ENCODE measurements around the gene SHISAL1. TPM values are rescaled to one million over a fixed set of nuclear protein-coding genes. Genes with fewer than 3 reads are reported as not detected.

The SHISAL1 gene
- total RNA-seq, 1 experiment from 2014 or later: 2.9 TPM

DNA sequence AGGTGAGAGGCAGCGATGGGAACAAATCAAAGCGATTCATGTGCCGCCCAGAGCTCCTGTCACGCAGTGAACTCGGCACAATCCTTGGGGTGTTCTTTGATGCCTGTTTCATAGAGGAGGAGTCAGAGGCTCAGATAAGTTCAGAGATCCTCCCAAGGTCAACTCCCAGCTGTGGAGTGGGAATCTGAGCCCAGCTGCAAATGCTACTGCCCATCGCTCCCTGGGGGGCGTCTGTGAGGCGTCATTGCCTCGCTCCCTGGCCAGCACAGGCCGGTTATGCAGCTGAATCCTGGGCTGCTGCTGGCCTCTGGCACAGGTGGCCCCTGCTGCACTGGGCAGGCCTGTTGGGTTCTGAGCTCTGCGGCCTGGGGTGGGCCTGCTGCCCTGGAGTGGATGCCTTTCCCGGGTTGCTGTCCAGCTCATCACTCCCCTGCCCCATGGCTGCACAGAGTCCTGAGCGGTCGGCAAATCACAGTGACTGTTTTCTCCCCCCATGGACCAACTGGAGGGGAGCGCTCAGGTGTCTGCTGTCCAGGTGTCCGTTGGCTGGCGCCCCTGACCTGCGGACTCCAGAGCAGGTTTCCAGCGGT is 36.3 kb upstream of the SHISAL1 start:
- Histone ChIP-seq H4K5ac (ENCODE audit: insufficient read length, low read depth, low read length) (no peak overlapping the region), H2AFZ (ENCODE audit: low read length) (no peak overlapping the region), H3K4ac (ENCODE audit: low read depth, low read length) (no peak overlapping the region), H2BK15ac (ENCODE audit: low read depth, low read length) (no peak overlapping the region), H3K56ac (ENCODE audit: insufficient read length, low read depth, low read length) (no peak overlapping the region), H3K79me2 (ENCODE audit: insufficient read depth, low read length) (no peaks in the 10 kb centered on the region), H3K27me3 (ENCODE audit: insufficient read depth, low read length) (no peaks in the 10 kb centered on the region; the same call in 1 of the 2 replicates), H3K27ac (ENCODE audit: insufficient read length, low read depth, low read length) (no peak overlapping the region), H3T11ph (ENCODE audit: low read length) (no peak overlapping the region), H3K4me1 (ENCODE audit: insufficient read depth, low read length) (peaks cover 4% of the 10 kb centered on the region; the same call in 1 of the 2 replicates), H2BK12ac (ENCODE audit: insufficient read length, low read depth, low read length) (no peak overlapping the region), H2BK20ac (ENCODE audit: low read depth, low read length, poor library complexity, severe bottlenecking) (no peak overlapping the region), H3K23ac (ENCODE audit: insufficient read length, low read depth, low read length) (no peak overlapping the region), H2AK5ac (ENCODE audit: insufficient read length, low read length) (no peak overlapping the region), H2BK5ac (ENCODE audit: insufficient read length, low read length) (no peak overlapping the region), H4K91ac (ENCODE audit: insufficient read length, low read depth, low read length) (no peak overlapping the region), H2BK120ac (ENCODE audit: low read depth, low read length, poor library complexity, severe bottlenecking) (no peak overlapping the region), H3K9me3 (ENCODE audit: control insufficient read depth, low read depth, low read length) (no peaks in the 10 kb centered on the region), H3K18ac (ENCODE audit: insufficient read length, low read depth, low read length) (no peak overlapping the region), H3K14ac (ENCODE audit: insufficient read depth, low read length) (no peak overlapping the region; the same call in 1 of the 2 replicates), H3K79me1 (ENCODE audit: insufficient read depth, low read depth, low read length, poor library complexity, severe bottlenecking) (no peaks in the 10 kb centered on the region), H4K8ac (replicated peaks; ENCODE audit: insufficient read length, low read depth, low read length) (no peak overlapping the region), H3K23me2 (ENCODE audit: insufficient read length, low read depth, low read length, poor library complexity, severe bottlenecking) (peaks cover 2% of the 10 kb centered on the region), H3K9ac (ENCODE audit: extremely low read depth, insufficient read length, low read length) (no peak overlapping the region), H4K20me1 (ENCODE audit: control insufficient read depth, insufficient read depth, insufficient read length) (no peaks in the 10 kb centered on the region), H3K4me2 (ENCODE audit: insufficient read depth, insufficient read length, low read length) (no peak overlapping the region)
- WGBS (ENCODE audit: extremely low coverage, insufficient read length, low lambda C conversion rate): no CpG with 5 or more reads among the region's 19 CpGs
- Mint-ChIP-seq H3K27me3 (ENCODE audit: low read depth) (peaks cover 14% of the 10 kb centered on the region), H3K9me3 (no peaks in the 10 kb centered on the region; a peak in 1 of 5 replicates), H3K4me3 (no peak overlapping the region), H3K4me1 (peaks cover 18 to 45% of the 10 kb centered on the region in 2 experiments), H3K36me3 (ENCODE audit: insufficient read depth in 1 of 3, low read depth in 3 of 3) (no peaks in the 10 kb centered on the region), H3K27ac (no peak overlapping the region)
- no peak for TF ChIP-seq CTCF (conservative IDR thresholded peaks at IDR 0.05)
- DNase-seq: no peak
